ENCODE data around the gene SYNJ2. TPM values are rescaled to one million over a fixed set of nuclear protein-coding genes. Genes with fewer than 3 reads are reported as not detected.
A peak's percentile ranks its signal among the peaks of the same experiment; 100 is the strongest.

SYNJ2 gene
- total RNA-seq, 2 donors from 2014 or later, result 22.6 to 29.8 TPM

GRCh38 chr6:158083455-158084325 is 102.0 kb downstream of the SYNJ2 start:
- DNase-seq (no peak), ATAC-seq (replicated peaks in 1 of 2) (no peak)
- H3K36me3 Mint-ChIP-seq (ENCODE audit: insufficient read depth in 2 of 2), result peaks cover 3 to 6% of the 10 kb centered on the region in 2 donors
- no peaks in the 10 kb centered on the region for H3K4me1 Mint-ChIP-seq (ENCODE audit: low read depth)
- no peaks in the 10 kb centered on the region for H3K27me3 Mint-ChIP-seq (ENCODE audit: low read depth)
- H3K9me3 Mint-ChIP-seq, result no peaks in the 10 kb centered on the region
- H3K27ac Mint-ChIP-seq, result no peak overlapping the region
- no peak overlapping the region for H3K4me3 Mint-ChIP-seq

- H3K27me3 Mint-ChIP-seq (ENCODE audit: low read depth), result no peaks in the 10 kb centered on the region
- H3K27ac Mint-ChIP-seq, result no peak overlapping the region
- H3K4me3 Mint-ChIP-seq, result no peak overlapping the region
- ATAC-seq (replicated peaks in 1 of 2) (no peak), DNase-seq (no peak)
- H3K4me1 Mint-ChIP-seq (ENCODE audit: low read depth), result no peaks in the 10 kb centered on the region
- no peaks in the 10 kb centered on the region for H3K9me3 Mint-ChIP-seq
- H3K36me3 Mint-ChIP-seq (ENCODE audit: insufficient read depth in 2 of 2), result peaks cover 2 to 13% of the 10 kb centered on the region in 2 donors
Measured at GRCh38 chr6:158085261-158086053, 103.8 kb downstream of the SYNJ2 start.

- Mint-ChIP-seq H3K27me3 (ENCODE audit: low read depth) (no peaks in the 10 kb centered on the region), H3K4me3 (no peak overlapping the region), H3K4me1 (ENCODE audit: low read depth) (no peaks in the 10 kb centered on the region), H3K27ac (no peak overlapping the region), H3K9me3 (no peaks in the 10 kb centered on the region), H3K36me3 (ENCODE audit: insufficient read depth in 2 of 2) (peaks cover 2 to 14% of the 10 kb centered on the region in 2 donors)
- DNase-seq (no peak), ATAC-seq (replicated peaks in 1 of 2) (peak in 1 of 2 donors; percentile 58)
Measured at GRCh38 chr6:158086054-158086503, 104.4 kb downstream of the SYNJ2 start.

- ATAC-seq (replicated peaks in 1 of 2) (peak in 1 of 2 donors; percentile 51), DNase-seq (no peak)
- H3K36me3 Mint-ChIP-seq (ENCODE audit: insufficient read depth in 2 of 2), result peaks cover 2 to 14% of the 10 kb centered on the region in 2 donors
- H3K4me1 Mint-ChIP-seq (ENCODE audit: low read depth), result no peaks in the 10 kb centered on the region
- no peak overlapping the region for H3K4me3 Mint-ChIP-seq
- no peaks in the 10 kb centered on the region for H3K27me3 Mint-ChIP-seq (ENCODE audit: low read depth)
- H3K27ac Mint-ChIP-seq, result no peak overlapping the region
- H3K9me3 Mint-ChIP-seq, result no peaks in the 10 kb centered on the region
Measured at GRCh38 chr6:158086504-158087223, 105.0 kb downstream of the SYNJ2 start.

GRCh38 chr6:158087224-158087867 is 105.7 kb downstream of the SYNJ2 start:
- Mint-ChIP-seq H3K27me3 (ENCODE audit: low read depth) (no peaks in the 10 kb centered on the region), H3K4me1 (ENCODE audit: low read depth) (no peaks in the 10 kb centered on the region), H3K9me3 (no peaks in the 10 kb centered on the region), H3K27ac (no peak overlapping the region), H3K36me3 (ENCODE audit: insufficient read depth in 2 of 2) (peaks cover 2 to 14% of the 10 kb centered on the region in 2 donors), H3K4me3 (no peak overlapping the region)
- ATAC-seq (replicated peaks in 1 of 2) (no peak), DNase-seq (no peak)

- Mint-ChIP-seq H3K4me3 (no peak overlapping the region), H3K9me3 (no peaks in the 10 kb centered on the region), H3K4me1 (ENCODE audit: low read depth) (no peaks in the 10 kb centered on the region)
Measured at GRCh38 chr6:158092806-158093205, 111.1 kb downstream of the SYNJ2 start.

GRCh38 chr6:158095031-158095430 is 113.4 kb downstream of the SYNJ2 start:
- no peak overlapping the region for H3K4me3 Mint-ChIP-seq
- no peaks in the 10 kb centered on the region for H3K27me3 Mint-ChIP-seq (ENCODE audit: low read depth)
- H3K27ac Mint-ChIP-seq, result no peak overlapping the region

More at GRCh38 chr6:158092806-158093205, 111.1 kb downstream of the SYNJ2 start:
- DNase-seq (no peak), ATAC-seq (replicated peaks in 1 of 2) (no peak)
- no peak overlapping the region for H3K27ac Mint-ChIP-seq
- peaks cover 2 to 14% of the 10 kb centered on the region in 2 donors for H3K36me3 Mint-ChIP-seq (ENCODE audit: insufficient read depth in 2 of 2)
- no peaks in the 10 kb centered on the region for H3K27me3 Mint-ChIP-seq (ENCODE audit: low read depth)

GRCh38 chr6:158095671-158096070 is 114.0 kb downstream of the SYNJ2 start:
- H3K9me3 Mint-ChIP-seq, result no peaks in the 10 kb centered on the region
- peaks cover 2 to 3% of the 10 kb centered on the region in 2 donors for H3K36me3 Mint-ChIP-seq (ENCODE audit: insufficient read depth in 2 of 2)
- ATAC-seq (replicated peaks in 1 of 2), result no peak
- no peak overlapping the region for H3K27ac Mint-ChIP-seq
- H3K4me3 Mint-ChIP-seq, result no peak overlapping the region
- DNase-seq, result no peak
- H3K4me1 Mint-ChIP-seq (ENCODE audit: low read depth), result no peaks in the 10 kb centered on the region
- H3K27me3 Mint-ChIP-seq (ENCODE audit: low read depth), result no peaks in the 10 kb centered on the region

More at GRCh38 chr6:158095031-158095430, 113.4 kb downstream of the SYNJ2 start:
- ATAC-seq (replicated peaks in 1 of 2), result no peak
- no peak for DNase-seq
- H3K36me3 Mint-ChIP-seq (ENCODE audit: insufficient read depth in 2 of 2), result peaks cover 2 to 6% of the 10 kb centered on the region in 2 donors
- H3K4me1 Mint-ChIP-seq (ENCODE audit: low read depth), result no peaks in the 10 kb centered on the region
- no peaks in the 10 kb centered on the region for H3K9me3 Mint-ChIP-seq

GRCh38 chr6:158103228-158103627 is 121.6 kb downstream of the SYNJ2 start:
- H3K27me3 Mint-ChIP-seq (ENCODE audit: low read depth), result no peaks in the 10 kb centered on the region
- no peaks in the 10 kb centered on the region for H3K36me3 Mint-ChIP-seq (ENCODE audit: insufficient read depth in 2 of 2)
- ATAC-seq (replicated peaks in 1 of 2), result no peak
- no peak for DNase-seq
- H3K9me3 Mint-ChIP-seq, result no peaks in the 10 kb centered on the region
- H3K27ac Mint-ChIP-seq, result no peak overlapping the region
- H3K4me3 Mint-ChIP-seq, result no peak overlapping the region
- no peaks in the 10 kb centered on the region for H3K4me1 Mint-ChIP-seq (ENCODE audit: low read depth)

- H3K9me3 Mint-ChIP-seq, result no peaks in the 10 kb centered on the region
- no peak for ATAC-seq (replicated peaks in 1 of 2)
- H3K27ac Mint-ChIP-seq, result no peak overlapping the region
Measured at GRCh38 chr6:158104696-158105095, 123.0 kb downstream of the SYNJ2 start.

GRCh38 chr6:158109748-158110147 is 128.1 kb downstream of the SYNJ2 start:
- H3K27me3 Mint-ChIP-seq (ENCODE audit: low read depth), result no peaks in the 10 kb centered on the region
- peak overlapping the region; percentile 45 for H3K27ac Mint-ChIP-seq
- H3K9me3 Mint-ChIP-seq, result no peaks in the 10 kb centered on the region

More at GRCh38 chr6:158104696-158105095, 123.0 kb downstream of the SYNJ2 start:
- Mint-ChIP-seq H3K4me3 (no peak overlapping the region), H3K36me3 (ENCODE audit: insufficient read depth in 2 of 2) (peaks cover 6 to 7% of the 10 kb centered on the region in 2 donors), H3K4me1 (ENCODE audit: low read depth) (no peaks in the 10 kb centered on the region), H3K27me3 (ENCODE audit: low read depth) (no peaks in the 10 kb centered on the region)
- no peak for DNase-seq

GRCh38 chr6:158110986-158111385 is 129.3 kb downstream of the SYNJ2 start:
- Mint-ChIP-seq H3K36me3 (ENCODE audit: insufficient read depth in 2 of 2) (peaks cover 6 to 14% of the 10 kb centered on the region in 2 donors), H3K27me3 (ENCODE audit: low read depth) (no peaks in the 10 kb centered on the region), H3K27ac (no peak overlapping the region), H3K9me3 (no peaks in the 10 kb centered on the region), H3K4me1 (ENCODE audit: low read depth) (no peaks in the 10 kb centered on the region), H3K4me3 (no peak overlapping the region)
- ATAC-seq (replicated peaks in 1 of 2), result no peak
- DNase-seq, result no peak

More at GRCh38 chr6:158109748-158110147, 128.1 kb downstream of the SYNJ2 start:
- Mint-ChIP-seq H3K4me3 (no peak overlapping the region), H3K4me1 (ENCODE audit: low read depth) (no peaks in the 10 kb centered on the region), H3K36me3 (ENCODE audit: insufficient read depth in 2 of 2) (peaks cover 6 to 14% of the 10 kb centered on the region in 2 donors)
- DNase-seq (no peak), ATAC-seq (replicated peaks in 1 of 2) (no peak)
